Measurements from ENCODE around the gene OTOG. TPM values are rescaled to one million over a fixed set of nuclear protein-coding genes. Genes with fewer than 3 reads are reported as not detected.

OTOG gene
- total RNA-seq, 4 donors from 2014 or later, result not detected

- DNase-seq (ENCODE audit: low spot score in 2 of 2), result peak; percentile 11 to 73
- 60 to 73% methylated on average over 13 of the region's 13 CpGs for whole genome bisulfite sequencing, 2 donors
- H3K4me3 ChIP-seq (ENCODE audit: low read depth, poor library complexity, severe bottlenecking), result no peak overlapping the region
- TF ChIP-seq POLR2A (IDR thresholded peaks at IDR 0.05), result no peak
- TF ChIP-seq, protein P1, sequence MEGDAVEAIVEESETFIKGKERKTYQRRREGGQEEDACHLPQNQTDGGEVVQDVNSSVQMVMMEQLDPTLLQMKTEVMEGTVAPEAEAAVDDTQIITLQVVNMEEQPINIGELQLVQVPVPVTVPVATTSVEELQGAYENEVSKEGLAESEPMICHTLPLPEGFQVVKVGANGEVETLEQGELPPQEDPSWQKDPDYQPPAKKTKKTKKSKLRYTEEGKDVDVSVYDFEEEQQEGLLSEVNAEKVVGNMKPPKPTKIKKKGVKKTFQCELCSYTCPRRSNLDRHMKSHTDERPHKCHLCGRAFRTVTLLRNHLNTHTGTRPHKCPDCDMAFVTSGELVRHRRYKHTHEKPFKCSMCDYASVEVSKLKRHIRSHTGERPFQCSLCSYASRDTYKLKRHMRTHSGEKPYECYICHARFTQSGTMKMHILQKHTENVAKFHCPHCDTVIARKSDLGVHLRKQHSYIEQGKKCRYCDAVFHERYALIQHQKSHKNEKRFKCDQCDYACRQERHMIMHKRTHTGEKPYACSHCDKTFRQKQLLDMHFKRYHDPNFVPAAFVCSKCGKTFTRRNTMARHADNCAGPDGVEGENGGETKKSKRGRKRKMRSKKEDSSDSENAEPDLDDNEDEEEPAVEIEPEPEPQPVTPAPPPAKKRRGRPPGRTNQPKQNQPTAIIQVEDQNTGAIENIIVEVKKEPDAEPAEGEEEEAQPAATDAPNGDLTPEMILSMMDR (IDR thresholded peaks at IDR 0.05), result no peak
- intact Hi-C loops (cut with DNase I; ENCODE audit: low total_unique reads), result loop anchor here (10.0 kb wide), 1 partner anchor 110 kb away; the partner anchor contains the start of gene MYOD1
Observed at GRCh38 chr11:17604201-17604914, 57.3 kb downstream of the OTOG start.

GRCh38 chr11:17604915-17605233, 57.8 kb downstream of the OTOG start:
- intact Hi-C loops (cut with DNase I; ENCODE audit: low total_unique reads), result loop anchor here (10.0 kb wide), 1 partner anchor 110 kb away; the partner anchor contains the start of gene MYOD1
- WGBS, 2 donors, result 66 to 89% methylated on average over 3 to 6 of the region's 6 CpGs

GRCh38 chr11:17605651-17606122, 58.6 kb downstream of the OTOG start:
- DNase-seq (ENCODE audit: low spot score in 2 of 2), result peak in 1 of 2 donors; percentile 68
- WGBS, 2 donors, result 67 to 74% methylated on average over 15 to 17 of the region's 17 CpGs
- TF ChIP-seq, protein P1 (IDR thresholded peaks at IDR 0.05), result no peak
- no peak for TF ChIP-seq POLR2A (IDR thresholded peaks at IDR 0.05)
- intact Hi-C loops (cut with DNase I; ENCODE audit: low total_unique reads), result loop anchor here (10.0 kb wide), 1 partner anchor 109 kb away; the partner anchor contains the start of gene MYOD1
- no peak overlapping the region for H3K4me3 ChIP-seq (ENCODE audit: low read depth, poor library complexity, severe bottlenecking)

More at GRCh38 chr11:17604915-17605233, 57.8 kb downstream of the OTOG start:
- DNase-seq (ENCODE audit: low spot score in 2 of 2), result peak; percentile 12 to 81
- TF ChIP-seq, protein P1 (IDR thresholded peaks at IDR 0.05), result no peak
- TF ChIP-seq POLR2A (IDR thresholded peaks at IDR 0.05), result no peak
- H3K4me3 ChIP-seq (ENCODE audit: low read depth, poor library complexity, severe bottlenecking), result no peak overlapping the region

DNA sequence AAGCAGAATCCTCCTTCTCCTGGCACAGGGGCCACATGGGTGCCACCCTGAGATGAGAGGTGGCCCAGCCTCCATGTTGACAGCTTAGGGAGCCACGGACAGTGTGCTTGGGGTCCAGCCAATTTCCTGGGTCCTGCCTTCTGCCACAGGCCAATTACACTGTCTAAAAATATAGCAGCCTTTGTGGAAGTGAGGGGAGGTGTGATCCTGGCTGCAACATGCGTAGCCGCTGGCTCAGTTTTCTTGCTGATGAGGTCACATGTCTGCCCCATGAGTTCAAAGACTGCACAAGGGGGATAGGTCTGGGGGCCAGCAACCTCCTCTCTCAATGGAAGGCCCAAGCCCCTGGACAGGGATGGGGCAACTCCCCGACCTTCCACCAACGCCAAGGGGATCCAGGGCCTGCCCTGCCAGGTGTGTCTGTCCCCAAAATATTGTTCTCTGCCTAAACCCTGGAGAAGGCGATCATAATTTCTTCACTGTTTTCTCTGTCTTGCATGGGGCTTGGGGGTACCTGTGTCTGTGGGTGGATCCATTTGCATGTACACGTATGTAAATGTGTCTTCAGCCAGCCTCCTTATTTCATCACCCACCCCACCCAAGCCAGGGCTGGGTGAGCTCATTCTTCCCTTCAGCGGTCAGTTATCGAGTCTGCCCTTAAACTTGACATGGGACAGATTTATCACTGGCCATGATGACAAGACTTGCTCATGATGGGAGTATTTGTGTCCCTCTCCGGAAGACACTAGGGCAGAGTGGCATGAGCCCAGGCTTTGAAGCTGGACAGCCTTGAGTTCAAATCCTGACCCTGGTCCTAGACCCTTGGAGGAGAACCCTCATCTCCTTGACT, 59.4 kb downstream of the OTOG start:
- no peak for TF ChIP-seq POLR2A (IDR thresholded peaks at IDR 0.05)
- TF ChIP-seq, protein P1 (IDR thresholded peaks at IDR 0.05), result no peak

DNA sequence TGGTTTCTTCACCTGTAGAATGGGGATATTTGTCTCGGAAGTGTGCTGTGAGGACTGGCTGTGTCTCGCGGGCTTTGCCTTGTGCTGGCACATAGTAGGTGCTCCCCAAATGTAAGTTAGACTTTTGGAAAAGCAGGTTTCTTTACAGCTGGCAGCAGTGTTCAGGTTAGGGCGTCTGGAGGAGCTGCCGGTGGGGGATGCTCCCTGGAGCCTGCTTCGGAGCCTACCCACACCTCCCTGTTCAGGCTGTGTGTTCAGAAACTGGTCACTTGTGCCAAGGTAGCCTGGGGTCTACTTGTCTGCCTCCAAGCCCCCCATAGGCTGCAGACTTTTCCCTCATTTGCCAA, 60.0 kb downstream of the OTOG start:
- no peak for TF ChIP-seq POLR2A (IDR thresholded peaks at IDR 0.05)
- TF ChIP-seq, protein P1 (IDR thresholded peaks at IDR 0.05), result no peak
- 92 to 96% methylated on average over 6 of the region's 6 CpGs for WGBS, 2 donors
- H3K4me3 ChIP-seq (ENCODE audit: low read depth, poor library complexity, severe bottlenecking), result no peak overlapping the region
- intact Hi-C loops (cut with DNase I; ENCODE audit: low total_unique reads), result loop anchor here (10.0 kb wide), 1 partner anchor 108 kb away; the partner anchor contains the start of gene MYOD1
- DNase-seq (ENCODE audit: low spot score in 2 of 2), result peak in 1 of 2 donors; percentile 46

More for the DNA sequence above, 59.4 kb downstream of the OTOG start:
- H3K4me3 ChIP-seq (ENCODE audit: low read depth, poor library complexity, severe bottlenecking), result no peak overlapping the region
- intact Hi-C loops (cut with DNase I; ENCODE audit: low total_unique reads), result loop anchor here (10.0 kb wide), 1 partner anchor 108 kb away; the partner anchor contains the start of gene MYOD1
- DNase-seq (ENCODE audit: low spot score in 2 of 2), result peak in 1 of 2 donors; percentile 58
- 70 to 74% methylated on average over 10 of the region's 10 CpGs for WGBS, 2 donors

Data from lower leg skin (tissue), 4 donors.